HG02588 (cell line): ENCODE measurements around the gene ANXA4.
"Not testable (repeated sequence)": the region's sequence is repeated elsewhere in the genome, so short reads cannot be mapped to it uniquely, and the experiment has no call there.

Experiments used
- ATAC-seq: cut with Tn5 transposase; IDR thresholded peaks from one replicate; pipeline ENCODE4 v1.9.1; 2021; ENCODE audit warnings: mild to moderate bottlenecking, moderate library complexity; ENCODE audit not compliant: unreplicated experiment

The ANXA4 gene

DNA sequence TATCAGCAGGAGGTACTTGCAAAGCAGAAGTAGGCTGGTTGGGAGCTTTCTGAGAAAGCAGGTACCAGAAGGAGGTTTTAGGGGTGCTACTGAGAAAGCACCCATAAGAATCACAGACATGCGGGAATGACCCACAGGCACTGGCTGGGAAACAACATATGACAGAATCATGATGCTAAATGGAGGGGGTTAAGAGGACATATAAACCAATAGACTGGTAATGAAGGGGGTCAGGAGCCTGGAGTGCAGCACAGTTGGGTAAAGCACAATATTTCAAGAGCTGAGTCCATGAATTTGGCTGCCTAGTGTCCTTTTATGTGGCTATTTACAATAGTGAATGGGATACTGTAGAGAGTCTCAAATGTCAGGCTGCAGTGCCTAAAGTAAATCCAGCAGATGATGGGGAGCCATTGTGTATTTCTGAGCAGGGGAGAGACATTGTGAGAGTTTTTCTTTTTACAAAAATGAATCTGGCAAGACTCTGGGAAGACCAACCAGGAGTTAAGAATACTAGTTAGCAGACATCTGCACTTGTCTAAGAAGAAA is 59.9 kb downstream of the ANXA4 start:
- no peak for ATAC-seq

DNA sequence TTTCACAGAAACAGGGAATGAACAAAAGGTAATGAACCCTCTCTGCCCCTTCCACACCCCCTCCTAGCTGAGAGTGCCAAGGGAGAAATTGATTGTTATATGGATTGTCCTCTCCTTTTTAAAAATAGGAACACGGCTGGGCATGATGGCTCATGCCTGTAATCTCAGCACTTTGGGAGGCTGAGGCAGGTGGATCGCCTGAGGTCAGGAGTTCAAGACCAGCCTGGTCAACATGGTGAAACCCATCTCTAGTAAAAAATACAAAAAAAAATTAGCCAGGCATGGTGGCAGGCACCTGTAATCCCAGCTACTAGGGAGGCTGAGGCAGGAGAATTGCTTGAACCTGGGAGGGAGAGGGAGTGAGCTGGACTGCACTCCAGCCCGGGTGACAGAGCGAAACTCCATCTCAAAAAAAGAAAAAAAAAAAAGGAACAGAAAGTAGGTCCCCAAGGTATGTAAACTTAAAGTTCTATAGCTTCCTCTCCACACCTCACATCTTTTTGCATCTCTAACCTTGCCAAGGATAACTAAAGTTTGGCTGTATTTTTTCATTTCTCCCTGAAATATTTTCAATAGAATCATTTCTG is 60.9 kb downstream of the ANXA4 start:
- peak; percentile 52 for ATAC-seq

DNA sequence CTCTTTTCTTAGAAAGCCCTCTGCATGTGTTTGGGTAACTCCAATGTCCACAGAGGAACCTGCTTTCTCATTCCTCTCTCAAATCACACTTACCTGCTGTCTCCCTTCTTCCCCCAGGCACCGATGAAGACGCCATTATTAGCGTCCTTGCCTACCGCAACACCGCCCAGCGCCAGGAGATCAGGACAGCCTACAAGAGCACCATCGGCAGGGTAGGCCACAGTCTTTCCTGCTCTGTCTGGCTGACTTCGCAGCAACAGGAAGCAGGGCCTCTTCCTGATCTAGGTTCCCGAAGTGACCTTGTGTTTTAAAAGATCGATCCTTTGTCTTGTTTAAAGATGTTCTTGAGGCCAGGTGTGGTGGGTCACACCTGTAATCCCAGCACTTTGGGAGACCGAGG is 62.5 kb downstream of the ANXA4 start:
- ATAC-seq = no peak

DNA sequence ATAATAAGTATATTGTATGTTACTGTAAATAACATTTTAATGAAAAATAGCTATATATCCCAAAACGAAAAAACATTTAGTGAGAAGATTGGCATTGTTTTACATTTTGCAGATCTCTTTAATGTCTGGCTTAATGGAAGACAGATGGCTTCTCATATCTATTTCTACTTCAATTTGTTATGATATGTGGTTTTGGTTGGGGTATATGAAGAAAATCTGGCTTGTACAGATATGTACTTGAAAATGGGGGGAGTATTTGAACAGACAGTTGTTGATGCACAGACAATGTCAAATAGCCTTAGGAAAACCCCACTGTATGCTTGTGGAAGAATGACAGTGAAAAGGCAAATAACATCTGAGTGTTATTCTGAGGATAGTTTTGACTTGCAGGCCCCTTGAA is 64.0 kb downstream of the ANXA4 start:
- no peak for ATAC-seq

DNA sequence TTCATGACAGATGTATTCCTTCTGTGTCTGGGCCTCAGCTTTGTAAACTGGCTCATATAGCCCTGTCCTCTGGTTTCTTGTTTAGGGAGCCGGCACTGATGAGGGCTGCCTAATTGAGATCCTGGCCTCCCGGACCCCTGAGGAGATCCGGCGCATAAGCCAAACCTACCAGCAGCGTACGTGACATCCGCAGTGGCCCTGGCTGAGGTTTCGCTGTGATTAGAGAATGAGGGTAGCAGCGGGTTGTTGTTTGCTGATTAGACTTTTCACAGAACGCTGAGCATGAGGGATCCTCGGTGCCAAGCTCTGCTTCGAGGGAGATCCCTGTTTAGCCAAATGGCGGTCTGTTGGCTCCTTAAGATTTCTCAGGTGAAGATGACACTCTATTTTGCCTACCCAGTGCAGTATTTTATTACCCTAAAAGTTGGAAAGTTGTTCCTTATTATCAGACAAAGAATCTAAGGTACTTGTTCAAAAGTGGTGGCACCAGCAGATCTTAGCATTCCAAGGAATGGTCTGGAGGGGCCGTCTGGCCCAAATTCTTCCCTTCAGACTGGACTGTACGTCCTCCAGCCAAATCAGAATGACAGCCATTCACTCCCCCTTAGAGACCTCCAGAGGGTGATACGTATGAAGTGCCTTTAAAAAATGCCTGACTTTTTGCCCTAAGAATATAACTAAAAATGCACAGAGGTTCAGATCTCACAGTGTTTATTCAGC is 66.0 kb downstream of the ANXA4 start:
- no peak for ATAC-seq

DNA sequence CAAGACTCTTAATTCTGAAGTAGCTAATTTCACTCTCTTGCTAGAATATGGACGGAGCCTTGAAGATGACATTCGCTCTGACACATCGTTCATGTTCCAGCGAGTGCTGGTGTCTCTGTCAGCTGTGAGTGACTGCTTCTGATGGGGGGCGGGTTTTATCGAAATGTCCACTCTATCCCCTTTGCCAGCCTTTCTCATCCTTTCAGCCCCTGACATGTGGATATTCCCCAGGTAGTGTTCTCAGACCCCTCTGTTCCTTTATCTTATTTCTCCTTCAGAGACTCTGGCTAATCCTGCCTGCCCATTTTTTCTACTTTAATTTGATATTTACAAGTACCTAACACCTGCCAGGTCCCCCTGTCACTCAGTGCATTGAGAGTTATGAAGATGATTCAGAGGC is 68.6 kb downstream of the ANXA4 start:
- ATAC-seq = no peak

DNA sequence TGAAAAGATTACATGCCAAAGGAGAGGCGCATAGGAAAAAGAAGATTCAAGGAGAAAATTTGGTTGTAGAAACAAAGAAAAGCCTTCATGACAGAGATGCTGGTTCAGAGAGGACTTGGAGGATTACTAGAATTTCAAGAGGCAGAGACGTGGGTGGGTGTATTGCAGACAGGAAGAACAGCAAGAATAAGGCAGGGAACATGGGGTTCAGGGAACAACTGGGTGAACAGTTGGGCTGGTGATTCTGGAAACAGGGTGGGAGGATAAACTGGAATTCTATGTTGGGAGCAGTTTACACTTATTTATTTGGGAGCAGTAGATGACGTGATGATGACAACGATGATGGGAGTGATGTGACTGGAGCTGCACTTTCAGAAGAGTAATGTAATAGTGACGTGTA is 69.1 kb downstream of the ANXA4 start:
- no peak for ATAC-seq

DNA sequence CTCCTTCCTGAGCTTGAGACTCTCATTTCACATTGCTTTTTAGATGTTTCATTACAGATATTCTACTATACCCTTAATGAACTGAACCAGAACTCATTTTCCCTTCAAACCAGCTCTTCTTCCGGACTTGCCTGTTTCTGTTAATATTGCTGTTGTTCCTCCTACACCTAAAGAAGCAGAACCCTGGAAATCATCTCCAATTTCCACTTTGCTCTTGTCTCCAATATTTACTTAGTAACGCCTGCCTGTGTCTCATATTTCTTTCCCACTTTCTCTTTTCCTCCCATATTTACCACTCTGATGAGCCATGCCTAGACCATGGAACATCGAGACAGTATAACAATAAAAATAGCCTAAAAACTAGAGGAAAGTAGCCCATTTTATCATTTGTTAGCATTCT is 69.7 kb downstream of the ANXA4 start:
- no peak for ATAC-seq

DNA sequence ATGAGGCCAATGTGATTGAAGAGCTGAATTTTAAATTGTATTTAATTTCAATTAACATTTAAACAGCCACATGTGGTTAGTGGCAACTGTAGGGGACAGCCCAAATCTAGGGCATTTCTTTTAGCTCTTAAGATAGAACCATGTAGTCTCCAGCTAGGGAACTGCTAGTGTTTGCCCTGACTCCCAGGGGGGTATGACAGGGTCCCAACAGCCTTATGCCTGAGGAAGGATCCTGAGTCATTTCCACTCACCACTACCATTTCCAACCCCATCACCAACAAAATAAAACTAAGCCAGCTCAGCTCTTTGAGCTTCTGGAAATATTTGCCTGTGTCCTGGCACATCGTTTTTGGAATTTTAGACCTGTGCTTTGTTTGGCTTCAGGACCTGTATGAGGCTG is 73.8 kb downstream of the ANXA4 start:
- no peak for ATAC-seq

DNA sequence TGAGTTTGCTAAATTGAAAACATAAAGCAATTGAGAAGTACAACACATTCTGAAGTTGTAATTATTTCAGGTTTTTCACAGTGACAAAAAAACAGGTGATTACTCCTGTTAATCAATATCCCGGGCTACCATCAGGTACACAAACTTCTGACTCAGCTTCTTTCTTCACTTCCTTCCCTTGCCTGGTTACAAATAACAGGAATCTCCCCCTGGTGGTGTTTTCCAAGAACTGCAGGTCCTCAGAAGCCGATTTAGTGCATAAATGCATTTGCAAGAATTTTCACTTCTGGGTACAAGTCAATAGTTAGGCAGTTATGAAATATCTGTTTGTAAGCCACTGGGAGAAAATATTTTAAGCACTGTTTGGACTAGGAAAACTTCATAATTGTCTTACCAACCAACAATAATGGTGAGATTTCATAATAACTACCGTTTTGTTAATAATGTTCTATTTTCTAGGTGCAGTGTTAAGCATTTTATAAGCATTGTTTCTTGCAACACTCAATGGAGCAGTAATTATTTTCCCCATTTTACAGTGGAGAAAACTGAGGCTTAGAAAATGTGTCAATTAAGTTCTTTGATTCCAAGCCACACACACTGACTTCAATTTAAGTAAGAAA is 75.1 kb downstream of the ANXA4 start:
- ATAC-seq = no peak

DNA sequence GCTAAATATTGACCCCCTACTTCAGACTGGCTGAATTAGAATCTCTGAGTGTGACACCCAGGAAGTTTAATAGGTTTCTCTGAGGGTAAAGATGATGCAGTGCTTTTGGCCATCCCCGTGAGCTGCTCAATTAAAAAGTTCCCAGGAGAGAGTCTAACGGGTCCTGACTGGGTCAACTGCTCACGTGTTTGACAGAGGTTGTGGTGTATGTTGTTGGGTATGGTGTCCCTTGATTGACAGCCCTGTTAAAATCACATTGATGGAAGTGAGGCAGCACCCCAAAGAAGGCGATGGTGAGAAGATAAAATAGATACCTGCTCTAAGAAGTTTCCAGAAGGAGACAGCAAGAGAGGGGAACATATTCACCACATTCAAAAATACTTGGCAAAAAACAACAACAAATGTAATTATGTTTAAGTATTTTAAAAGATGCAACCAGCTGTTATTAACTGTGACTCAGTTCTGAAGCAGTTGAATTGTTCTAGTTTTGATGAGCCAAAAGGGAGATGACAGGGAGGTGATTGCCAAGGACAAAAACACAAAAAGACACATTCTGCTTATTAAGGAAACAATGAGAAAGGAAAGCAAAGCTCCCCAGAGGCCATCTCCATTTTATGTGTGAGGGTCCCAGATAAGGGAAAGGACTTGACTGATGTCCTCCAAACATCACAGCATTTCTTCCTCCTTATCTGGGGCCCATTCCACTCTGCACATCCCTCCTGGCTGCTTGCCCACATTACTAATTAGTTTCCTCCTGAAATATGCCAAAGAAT is 76.0 kb downstream of the ANXA4 start:
- no peak for ATAC-seq

DNA sequence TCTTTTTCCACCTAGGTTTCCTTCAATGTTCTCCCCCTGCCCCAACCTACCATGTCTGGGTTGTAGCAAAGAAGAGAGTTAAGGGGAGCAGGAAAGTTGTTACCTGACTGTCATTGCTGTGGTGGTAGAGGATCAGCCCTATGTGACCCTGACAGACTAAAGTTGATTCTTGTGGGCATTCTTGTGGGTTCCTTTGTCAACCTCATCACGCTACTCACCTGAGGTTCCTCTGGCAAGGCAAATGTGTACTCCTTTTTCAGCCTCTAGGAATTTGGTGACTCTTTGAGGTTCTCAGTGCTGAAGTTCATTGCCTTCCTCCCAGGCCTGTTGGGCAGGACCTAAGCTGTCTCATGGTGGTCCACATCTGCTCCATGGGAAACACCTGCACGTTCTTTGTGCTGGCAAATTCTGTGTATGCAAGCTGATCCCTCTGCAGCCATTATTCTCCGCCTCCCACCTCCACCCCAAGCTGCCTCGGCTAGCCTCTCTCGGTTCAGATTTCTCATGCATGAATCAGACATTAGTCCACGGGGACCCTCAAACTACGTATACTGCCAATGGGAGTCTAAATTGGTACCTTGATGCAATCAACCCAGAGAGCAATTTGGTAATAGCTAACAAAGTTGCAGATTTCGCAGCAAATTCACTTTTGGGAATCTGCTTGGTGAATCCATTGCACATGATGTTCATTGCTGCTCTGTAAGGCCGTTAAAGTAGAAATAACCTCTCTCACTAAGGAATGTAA is 86.0 kb downstream of the ANXA4 start:
- ATAC-seq = no peak

DNA sequence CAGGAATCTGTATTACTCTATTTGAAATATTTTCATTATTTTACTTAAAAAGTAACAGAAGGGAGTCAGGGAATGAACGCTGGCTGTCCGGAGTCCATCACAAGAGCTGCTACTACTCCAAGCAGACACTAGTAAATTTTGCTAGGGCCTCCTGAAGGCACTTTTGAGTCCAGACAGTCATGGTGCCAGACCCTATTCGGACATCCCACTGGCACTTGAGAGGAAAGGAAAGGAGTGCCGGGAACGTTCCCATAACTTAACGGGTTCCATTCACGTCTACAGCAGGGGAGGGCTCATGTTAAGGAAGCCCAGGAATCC is 87.0 kb downstream of the ANXA4 start:
- ATAC-seq = peak; percentile 1

DNA sequence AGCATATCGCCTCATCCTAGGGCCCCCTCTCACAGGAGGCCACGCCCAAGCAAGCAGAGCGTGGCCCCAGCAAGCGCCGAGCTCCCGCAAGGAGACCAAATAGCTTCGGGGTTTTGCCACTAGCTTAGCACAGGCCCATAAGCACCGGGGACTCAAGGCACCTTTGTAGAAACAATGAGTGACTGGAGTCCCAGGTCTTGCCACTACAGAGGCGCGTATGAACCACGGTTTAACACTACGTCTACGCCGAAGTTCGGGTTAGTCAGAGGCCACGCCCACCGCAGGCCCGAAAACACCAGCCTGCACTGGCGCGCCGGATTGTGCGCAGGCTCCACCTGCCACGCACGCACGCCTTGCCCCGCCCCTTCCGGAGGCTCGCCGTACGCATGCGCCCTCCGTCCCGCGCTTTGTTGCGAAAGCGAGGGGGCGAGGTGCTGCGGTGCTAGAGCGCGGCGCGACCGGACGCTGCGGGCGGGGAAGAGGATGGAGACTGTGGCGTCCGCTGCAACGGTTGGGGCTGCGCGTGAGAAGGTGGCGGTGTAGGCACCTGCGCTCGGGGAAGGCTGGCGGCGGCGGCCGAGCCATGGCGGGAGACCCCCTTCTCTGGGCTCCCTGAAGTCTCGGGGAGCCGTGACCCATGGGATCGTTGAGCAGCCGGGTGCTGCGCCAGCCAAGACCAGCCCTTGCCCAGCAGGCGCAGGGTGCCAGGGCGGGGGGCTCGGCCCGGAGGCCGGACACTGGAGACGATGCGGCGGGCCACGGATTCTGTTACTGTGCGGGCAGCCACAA is 87.5 kb downstream of the ANXA4 start, which contains the start of gene GMCL1:
Gene GMCL1, plus strand, starts transcription at position 405 of the 789 bp plus-strand sequence. Its CDS starts 233 bp downstream, at position 638.
- ATAC-seq = peak; percentile 87

DNA sequence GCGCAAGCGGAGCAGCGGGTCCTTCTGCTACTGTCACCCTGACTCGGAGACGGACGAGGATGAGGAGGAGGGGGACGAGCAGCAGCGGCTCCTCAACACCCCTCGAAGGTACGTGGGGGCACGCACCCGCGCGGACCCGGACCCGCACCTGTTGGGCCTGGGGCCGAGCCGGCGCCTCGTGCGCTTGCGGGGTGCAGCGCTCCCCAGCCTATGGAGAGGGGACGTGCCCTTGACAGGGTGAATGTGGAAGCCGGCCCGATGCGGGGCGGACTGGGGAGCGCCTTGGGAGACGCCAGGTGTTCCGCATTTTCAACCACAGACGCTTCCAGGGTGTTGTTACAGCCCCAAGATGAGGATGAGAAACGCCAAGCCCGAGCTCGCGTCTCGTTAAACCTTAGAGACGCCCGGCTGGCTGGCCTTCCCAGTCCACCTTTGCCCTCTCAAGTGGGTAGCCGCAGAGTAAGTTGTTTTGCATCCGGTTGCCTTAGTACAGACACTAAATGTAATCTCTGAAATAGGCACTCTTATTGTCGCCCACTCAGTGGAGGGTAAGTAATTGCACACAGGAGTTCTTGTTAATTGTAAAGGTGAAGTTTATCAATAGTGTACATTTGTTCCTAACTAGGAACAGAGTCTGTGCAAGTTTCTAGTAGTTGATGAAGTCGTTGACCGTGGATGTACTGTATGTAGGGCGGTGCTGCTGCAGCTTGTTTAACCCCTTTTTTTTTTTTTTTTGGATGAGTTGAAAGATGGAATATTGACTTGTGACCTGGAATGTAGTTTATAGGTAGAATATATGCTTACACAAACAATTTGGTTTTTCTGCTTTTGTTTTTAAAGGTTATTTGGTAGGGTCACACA is 88.3 kb downstream of the ANXA4 start:
- peak; percentile 26 for ATAC-seq

DNA sequence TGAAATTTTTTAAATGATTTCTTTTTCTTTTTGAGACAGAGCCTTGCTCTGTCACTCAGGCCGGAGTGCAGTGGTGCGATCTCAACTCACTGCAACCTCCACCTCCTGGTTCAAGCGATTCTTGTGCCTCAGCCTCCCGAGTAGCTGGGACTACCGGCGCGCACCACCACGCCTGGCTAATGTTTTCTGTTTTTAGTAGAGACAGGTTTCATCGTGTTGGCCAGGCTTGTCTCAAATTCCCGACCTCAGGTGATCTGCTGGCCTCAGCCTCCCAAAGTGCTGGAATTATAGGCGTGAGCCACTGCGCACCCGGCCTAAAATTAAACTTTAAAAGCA is 88.9 kb downstream of the ANXA4 start:
- not testable (repeated sequence) for ATAC-seq

DNA sequence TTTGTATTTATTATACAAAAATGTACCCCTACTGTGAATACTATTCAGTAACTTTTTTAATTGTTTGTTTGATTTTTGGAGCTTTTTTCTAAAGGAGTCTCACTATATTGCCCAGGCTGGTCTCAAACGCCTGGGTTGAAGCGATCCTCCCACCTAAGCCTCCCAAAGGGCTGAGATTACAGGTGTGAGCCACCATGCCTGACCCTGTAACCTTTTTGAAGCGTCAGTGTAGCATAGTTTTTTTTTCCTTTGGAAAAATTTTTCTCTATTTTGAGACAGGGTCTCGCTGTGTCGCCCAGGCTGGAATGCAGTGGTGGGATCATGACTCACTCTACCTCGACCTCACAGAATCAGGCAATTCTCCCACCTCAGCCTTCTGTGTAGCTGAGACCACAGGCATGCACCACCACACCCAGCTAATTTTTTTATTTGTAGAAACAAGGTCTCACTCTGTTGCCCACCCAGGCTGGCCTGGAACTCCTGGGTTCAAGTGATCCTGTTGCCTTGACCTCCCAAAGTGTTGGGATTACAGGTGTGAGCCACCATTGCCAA is 89.5 kb downstream of the ANXA4 start:
- ATAC-seq = no peak

DNA sequence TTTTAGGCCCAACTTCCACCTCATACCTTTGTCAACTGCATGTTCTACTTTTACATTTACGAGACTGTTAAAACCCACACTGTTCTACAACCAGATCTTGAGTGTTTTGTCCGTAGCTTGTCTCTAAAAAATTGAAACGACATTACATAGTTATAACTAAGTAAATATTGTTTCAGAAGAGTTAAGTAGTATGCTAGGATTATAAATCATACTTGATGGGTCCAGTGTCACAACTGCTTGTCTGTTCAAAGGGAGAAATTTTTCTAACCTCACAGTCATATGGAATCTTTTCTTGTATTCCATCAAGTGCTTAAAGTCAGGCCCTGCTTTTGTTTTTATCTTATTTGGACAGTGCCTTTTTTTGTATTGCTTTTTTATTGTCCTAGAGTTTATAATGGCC is 91.8 kb downstream of the ANXA4 start:
- no peak for ATAC-seq

DNA sequence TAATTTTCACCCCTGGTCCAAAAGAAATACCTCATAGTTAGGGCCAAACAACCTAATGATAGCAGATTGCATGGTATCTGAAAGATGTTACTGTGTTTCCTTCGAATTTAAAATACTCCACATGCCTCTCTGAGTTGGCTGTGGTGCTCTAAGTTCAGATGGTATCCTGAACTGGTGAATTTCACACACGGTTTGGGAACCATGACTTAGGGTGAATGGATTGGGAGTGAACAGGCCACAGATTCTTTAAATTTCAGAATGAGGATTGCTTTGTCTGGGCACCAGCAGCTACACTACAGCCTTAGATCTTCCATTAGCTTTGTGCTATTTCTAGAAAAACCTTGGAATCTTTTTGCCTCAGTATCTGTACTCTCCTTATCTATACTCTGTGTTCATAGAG is 93.7 kb downstream of the ANXA4 start:
- ATAC-seq = no peak
